HCT116 (cell line): ENCODE data around the gene TRABD. TPM values are rescaled to one million over a fixed set of nuclear protein-coding genes. Genes with fewer than 3 reads are reported as not detected.
"Not testable (repeated sequence)": the region's sequence is repeated elsewhere in the genome, so short reads cannot be mapped to it uniquely, and the experiment has no call there.

Experiments
- ATAC-seq: fragments of 200-7000 bp; cut with Tn5 transposase; 2 replicates; pipeline ENCODE4 v1.9.1; 2020; ENCODE audit warnings: mild to moderate bottlenecking, moderate library complexity
- BruUV-seq: library from RNA; stranded (reverse); fragments of 400-500 nt; replicated peaks from 2 replicates; lab custom pipeline; 2021; lab: Mats Ljungman, UMichigan
- CTCF ChIA-PET: fragments of 300-600 bp; sonication (Branson Sonifier 250); formaldehyde crosslinking; loops from one replicate; lab custom pipeline; 2021; ENCODE audit warnings: antibody characterized with exemption; lab: Charles Lee
- POLR2A ChIA-PET: fragments of 300-600, 350-600 bp; sonication (Branson Sonifier 250); formaldehyde crosslinking; loops from one replicate; lab custom pipeline; 2021; ENCODE audit warnings: antibody characterized with exemption; lab: Charles Lee
- RAD21 ChIA-PET, 2 experiments: fragments of 300-600 bp; sonication (Branson Sonifier 250); formaldehyde crosslinking; loops; one replicate each; lab custom pipeline; 2023; ENCODE audit warnings: low total read pairs in 2 of 2; ENCODE audit not compliant: uncharacterized antibody in 2 of 2, unreplicated experiment in 2 of 2, low non-redundant PET in 1 of 2; lab: Charles Lee
- DNase-seq: peaks from one replicate; pipeline ENCODE4 v3.0.0-alpha.2; 2010; ENCODE audit warnings: low read depth, low spot score
- H2AFZ ChIP-seq: fragments of 200-600 bp; shearing (Covaris generic), sonication (generic); 2 replicates; pipeline ENCODE4 v1.6.1; 2017; ENCODE audit warnings: low read depth, mixed run types, mixed read lengths, antibody characterized with exemption, low read length; ENCODE audit not compliant: poor library complexity, severe bottlenecking
- H3K27ac ChIP-seq: 2 replicates; pipeline ENCODE4 v1.5.1; 2012; ENCODE audit warnings: low read depth, low read length
- H3K27me3 ChIP-seq: fragments of 200-600 bp; sonication (generic); 2 replicates; pipeline ENCODE4 v1.6.1; 2016; ENCODE audit warnings: mixed run types, low read length, mixed read lengths; ENCODE audit not compliant: insufficient read depth
- H3K36me3 ChIP-seq, 2 experiments: fragments of 200-500 bp in 1 of 2; fragments of 200-600 bp in 1 of 2; sonication (Bioruptor generic) in 1 of 2; sonication (generic) in 1 of 2; 2 replicates each; pipeline versions ENCODE4 v1.5.1 to v1.6.1; 2014 to 2016; ENCODE audit warnings: low read length in 2 of 2, inconsistent platforms in 1 of 2, mixed read lengths in 1 of 2, mixed run types in 1 of 2; ENCODE audit not compliant: insufficient read depth in 2 of 2, control insufficient read depth in 1 of 2
- H3K4me1 ChIP-seq, 2 experiments: fragments of 200-600 bp in 1 of 2; sonication (generic) in 1 of 2; 2 replicates each; pipeline versions ENCODE4 v1.5.1 to v1.6.1; 2012 to 2017; ENCODE audit warnings: low read length in 2 of 2, inconsistent platforms in 1 of 2, mild to moderate bottlenecking in 1 of 2, mixed read lengths in 1 of 2, mixed run types in 1 of 2, moderate library complexity in 1 of 2; ENCODE audit not compliant: insufficient read depth in 2 of 2, control insufficient read depth in 1 of 2
- H3K4me2 ChIP-seq: fragments of 200-600 bp; sonication (generic); 2 replicates; pipeline ENCODE4 v1.6.1; 2017; ENCODE audit warnings: mixed run types, low read length, mixed read lengths
- H3K4me3 ChIP-seq, 2 experiments: fragments of 200-600 bp in 1 of 2; sonication (generic) in 1 of 2; replicated peaks in 1 of 2; 2 replicates each; pipeline ENCODE4 v1.5.1; 2011 to 2016; ENCODE audit warnings: low read length in 2 of 2, control low read depth in 1 of 2, low read depth in 1 of 2, mild to moderate bottlenecking in 1 of 2, mixed read lengths in 1 of 2, mixed run types in 1 of 2
- H3K79me2 ChIP-seq: fragments of 200-600 bp; sonication (generic); 2 replicates; pipeline ENCODE4 v1.6.1; 2017; ENCODE audit warnings: mild to moderate bottlenecking, mixed run types, low read length, moderate library complexity, mixed read lengths; ENCODE audit not compliant: insufficient read depth
- H3K9ac ChIP-seq: fragments of 200-600 bp; sonication (generic); 2 replicates; pipeline ENCODE4 v1.6.1; 2016; ENCODE audit warnings: low read length, mixed read lengths
- H3K9me2 ChIP-seq: fragments of 200-600 bp; sonication (generic), shearing (Covaris generic); 2 replicates; pipeline ENCODE4 v1.6.1; 2017; ENCODE audit warnings: mixed run types, mild to moderate bottlenecking, moderate library complexity; ENCODE audit not compliant: insufficient read depth
- H3K9me3 ChIP-seq, 2 experiments: fragments of 200-500 bp in 1 of 2; fragments of 200-600 bp in 1 of 2; sonication (Bioruptor generic) in 1 of 2; sonication (generic) in 1 of 2; 2 replicates each; pipeline ENCODE4 v1.6.1; 2014 to 2017; ENCODE audit warnings: low read length in 2 of 2, mixed read lengths in 2 of 2, inconsistent platforms in 1 of 2, low read depth in 1 of 2, mild to moderate bottlenecking in 1 of 2, mixed run types in 1 of 2, moderate library complexity in 1 of 2; ENCODE audit not compliant: control insufficient read depth in 1 of 2, insufficient read depth in 1 of 2
- H4K20me1 ChIP-seq: fragments of 200-600 bp; sonication (generic), shearing (Covaris generic); 2 replicates; pipeline ENCODE4 v1.6.1; 2017; ENCODE audit warnings: mixed run types, mild to moderate bottlenecking, moderate library complexity; ENCODE audit not compliant: insufficient read depth
- ATF3 ChIP-seq: IDR thresholded peaks from 2 replicates; pipeline ENCODE4 v1.6.1; 2012
- CEBPB ChIP-seq: IDR thresholded peaks from 2 replicates; pipeline ENCODE4 v1.6.1; 2012; ENCODE audit warnings: low read depth
- EZH2 ChIP-seq: fragments of 200-600 bp; sonication (generic); IDR thresholded peaks from 2 replicates; pipeline ENCODE4 v1.6.1; 2017; ENCODE audit warnings: antibody characterized with exemption, mixed run types
- EZH2phosphoT487 ChIP-seq: fragments of 200-600 bp; IDR thresholded peaks from 2 replicates; pipeline ENCODE4 v1.6.1; 2018; ENCODE audit warnings: antibody characterized with exemption, borderline replicate concordance
- FOSL1 ChIP-seq: IDR thresholded peaks from 2 replicates; pipeline ENCODE4 v1.6.1; 2012; ENCODE audit warnings: low read depth
- POLR2A ChIP-seq: IDR thresholded peaks from 2 replicates; pipeline ENCODE4 v1.7.0; 2011; ENCODE audit warnings: borderline replicate concordance; ENCODE audit not compliant: insufficient read depth, insufficient read length; ENCODE audit errors: extremely low read depth
- SIN3A ChIP-seq: IDR thresholded peaks from 2 replicates; pipeline ENCODE4 v1.6.1; 2012; ENCODE audit warnings: low read depth
- TCF7L2 ChIP-seq: IDR thresholded peaks from 2 replicates; pipeline ENCODE4 v1.7.0; 2011; ENCODE audit warnings: borderline replicate concordance, inconsistent platforms; ENCODE audit not compliant: insufficient read depth, insufficient read length; ENCODE audit errors: extremely low read depth
- YY1 ChIP-seq: IDR thresholded peaks from 2 replicates; pipeline ENCODE4 v1.6.1; 2011; ENCODE audit warnings: low read length, low read depth, moderate library complexity, mild to moderate bottlenecking; ENCODE audit not compliant: insufficient replicate concordance; ENCODE audit errors: extremely low read depth
- ZNF274 ChIP-seq: fragments of 200-500 bp; sonication (Bioruptor generic); IDR thresholded peaks from 2 replicates; pipeline ENCODE4 v1.6.1; 2014; ENCODE audit warnings: mild to moderate bottlenecking, low read depth, low read length, inconsistent platforms
- intact Hi-C: fragments of 100-400 bp; cut with micrococcal nuclease; formaldehyde crosslinking; loops from 2 replicates; pipeline ENCODE4 v1.10.0; 2022
- total RNA-seq: library from RNA; stranded (reverse); gene quantifications from one replicate; pipeline ENCODE4 v1.2.1, GENCODE V29; 2021; ENCODE audit not compliant: unreplicated experiment
- TF ChIP-seq, protein P1 (sequence below), 3 experiments: fragments of 200-600 bp in 1 of 3; sonication (generic) in 1 of 3; IDR thresholded peaks in 2 of 3; conservative IDR thresholded peaks in 1 of 3; 2 replicates each; pipeline ENCODE4 v1.5.1; 2012 to 2017; ENCODE audit warnings: low read depth in 2 of 3, low read length in 2 of 3, antibody characterized with exemption in 1 of 3, borderline replicate concordance in 1 of 3, control low read depth in 1 of 3, mild to moderate bottlenecking in 1 of 3, mixed read lengths in 1 of 3, mixed run types in 1 of 3, moderate library complexity in 1 of 3; ENCODE audit not compliant: insufficient read depth in 1 of 3
- TF ChIP-seq, protein P2 (sequence below): IDR thresholded peaks from 2 replicates; pipeline ENCODE4 v1.6.1; 2011; ENCODE audit warnings: mild to moderate bottlenecking, low read length, moderate library complexity; ENCODE audit not compliant: insufficient replicate concordance; ENCODE audit errors: extremely low read depth
- TF ChIP-seq, protein P3 (sequence below): IDR thresholded peaks from 2 replicates; pipeline ENCODE4 v1.6.1; 2012

The TRABD gene
- total RNA-seq, 1 experiment from 2014 or later: 90.3 TPM

GRCh38 chr22:50136581-50137015 lies 49.1 kb upstream of the TRABD start:
- intact Hi-C loops: no loop called here
- Histone ChIP-seq H2AFZ (no peak overlapping the region), H4K20me1 (no peaks in the 10 kb centered on the region), H3K4me3 (no peak overlapping the region), H3K36me3 (no peaks in the 10 kb centered on the region), H3K27me3 (no peaks in the 10 kb centered on the region), H3K9ac (no peak overlapping the region)
- no TSS peak for BruUV-seq
- RAD21 ChIA-PET: no interaction called here
- no peak for TF ChIP-seq SIN3A
- no peak for TF ChIP-seq FOSL1
- TF ChIP-seq YY1: no peak
- no peak for TF ChIP-seq POLR2A
- no peak for TF ChIP-seq EZH2
- no peak for TF ChIP-seq ZNF274
- TF ChIP-seq, protein P1, sequence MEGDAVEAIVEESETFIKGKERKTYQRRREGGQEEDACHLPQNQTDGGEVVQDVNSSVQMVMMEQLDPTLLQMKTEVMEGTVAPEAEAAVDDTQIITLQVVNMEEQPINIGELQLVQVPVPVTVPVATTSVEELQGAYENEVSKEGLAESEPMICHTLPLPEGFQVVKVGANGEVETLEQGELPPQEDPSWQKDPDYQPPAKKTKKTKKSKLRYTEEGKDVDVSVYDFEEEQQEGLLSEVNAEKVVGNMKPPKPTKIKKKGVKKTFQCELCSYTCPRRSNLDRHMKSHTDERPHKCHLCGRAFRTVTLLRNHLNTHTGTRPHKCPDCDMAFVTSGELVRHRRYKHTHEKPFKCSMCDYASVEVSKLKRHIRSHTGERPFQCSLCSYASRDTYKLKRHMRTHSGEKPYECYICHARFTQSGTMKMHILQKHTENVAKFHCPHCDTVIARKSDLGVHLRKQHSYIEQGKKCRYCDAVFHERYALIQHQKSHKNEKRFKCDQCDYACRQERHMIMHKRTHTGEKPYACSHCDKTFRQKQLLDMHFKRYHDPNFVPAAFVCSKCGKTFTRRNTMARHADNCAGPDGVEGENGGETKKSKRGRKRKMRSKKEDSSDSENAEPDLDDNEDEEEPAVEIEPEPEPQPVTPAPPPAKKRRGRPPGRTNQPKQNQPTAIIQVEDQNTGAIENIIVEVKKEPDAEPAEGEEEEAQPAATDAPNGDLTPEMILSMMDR (IDR thresholded peaks at IDR 0.05 in 2 of 3, conservative IDR thresholded peaks at IDR 0.05 in 1 of 3; ENCODE audit: borderline replicate concordance in 1 of 3, insufficient read depth in 1 of 3, low read depth in 2 of 3, low read length in 2 of 3): no peak
- TF ChIP-seq TCF7L2: no peak
- no peak for TF ChIP-seq ATF3
- TF ChIP-seq, protein P2, sequence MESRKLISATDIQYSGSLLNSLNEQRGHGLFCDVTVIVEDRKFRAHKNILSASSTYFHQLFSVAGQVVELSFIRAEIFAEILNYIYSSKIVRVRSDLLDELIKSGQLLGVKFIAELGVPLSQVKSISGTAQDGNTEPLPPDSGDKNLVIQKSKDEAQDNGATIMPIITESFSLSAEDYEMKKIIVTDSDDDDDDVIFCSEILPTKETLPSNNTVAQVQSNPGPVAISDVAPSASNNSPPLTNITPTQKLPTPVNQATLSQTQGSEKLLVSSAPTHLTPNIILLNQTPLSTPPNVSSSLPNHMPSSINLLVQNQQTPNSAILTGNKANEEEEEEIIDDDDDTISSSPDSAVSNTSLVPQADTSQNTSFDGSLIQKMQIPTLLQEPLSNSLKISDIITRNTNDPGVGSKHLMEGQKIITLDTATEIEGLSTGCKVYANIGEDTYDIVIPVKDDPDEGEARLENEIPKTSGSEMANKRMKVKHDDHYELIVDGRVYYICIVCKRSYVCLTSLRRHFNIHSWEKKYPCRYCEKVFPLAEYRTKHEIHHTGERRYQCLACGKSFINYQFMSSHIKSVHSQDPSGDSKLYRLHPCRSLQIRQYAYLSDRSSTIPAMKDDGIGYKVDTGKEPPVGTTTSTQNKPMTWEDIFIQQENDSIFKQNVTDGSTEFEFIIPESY: no peak
- no peak for TF ChIP-seq EZH2phosphoT487
- TF ChIP-seq, protein P3, sequence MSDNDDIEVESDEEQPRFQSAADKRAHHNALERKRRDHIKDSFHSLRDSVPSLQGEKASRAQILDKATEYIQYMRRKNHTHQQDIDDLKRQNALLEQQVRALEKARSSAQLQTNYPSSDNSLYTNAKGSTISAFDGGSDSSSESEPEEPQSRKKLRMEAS: no peak
- TF ChIP-seq CEBPB: no peak
- TF ChIP-seq, all 23 proteins: peak for 0
- no peaks in the 10 kb centered on the region for H3K4me1 ChIP-seq
- CTCF ChIA-PET: interaction anchor here (1.5 kb wide), 1 partner anchor 12 kb away, joined by 6 read pairs; no protein-coding TSS in a partner anchor
- no peak for DNase-seq
- H3K9me3 ChIP-seq: no peaks in the 10 kb centered on the region; a peak in 1 of 4 replicates
- no peak for ATAC-seq
- no peaks in the 10 kb centered on the region for H3K79me2 ChIP-seq
- no peaks in the 10 kb centered on the region for H3K9me2 ChIP-seq
- H3K4me2 ChIP-seq: no peak overlapping the region
- POLR2A ChIA-PET: no interaction called here
- no peak overlapping the region for H3K27ac ChIP-seq

DNA sequence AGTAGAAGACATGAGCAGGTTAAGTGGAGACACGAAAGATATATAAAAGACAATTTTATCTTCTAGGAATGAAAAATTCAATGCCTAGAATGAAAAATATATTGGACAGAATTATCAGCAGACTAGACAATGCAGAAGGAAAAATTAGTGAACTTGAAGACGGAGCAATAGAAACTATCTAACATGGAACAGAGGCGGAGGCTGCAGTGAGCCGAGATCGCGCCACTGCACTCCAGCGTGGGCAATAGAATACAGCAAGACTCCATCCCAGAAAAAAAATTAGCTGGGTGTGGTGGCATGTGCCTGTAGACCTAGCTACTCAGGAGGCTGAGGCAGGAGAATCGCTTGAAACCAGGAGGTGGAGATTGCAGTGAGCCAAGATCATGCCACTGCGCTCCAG lies 48.4 kb upstream of the TRABD start:
- intact Hi-C loops, DNase-seq, H3K4me3 ChIP-seq, ATAC-seq, H3K36me3 ChIP-seq, POLR2A ChIA-PET, BruUV-seq, H3K9me3 ChIP-seq, H3K79me2 ChIP-seq, H3K4me2 ChIP-seq, H3K9me2 ChIP-seq, H2AFZ ChIP-seq, H3K4me1 ChIP-seq, H4K20me1 ChIP-seq, H3K27me3 ChIP-seq, H3K9ac ChIP-seq, RAD21 ChIA-PET, H3K27ac ChIP-seq: not testable (repeated sequence)
- CTCF ChIA-PET: interaction anchor here (1.5 kb wide), 1 partner anchor 12 kb away, joined by 6 read pairs; no protein-coding TSS in a partner anchor
